GM18511 (cell line): ENCODE results near the gene USP6NL.
"Not testable (repeated sequence)": the region's sequence is repeated elsewhere in the genome, so short reads cannot be mapped to it uniquely, and the experiment has no call there.

Experiments
- ATAC-seq: cut with Tn5 transposase; IDR thresholded peaks from one replicate; pipeline ENCODE4 v1.9.1; 2021; ENCODE audit warnings: mild to moderate bottlenecking, moderate library complexity; ENCODE audit not compliant: unreplicated experiment

The USP6NL gene

GRCh38 chr10:11611248-11612020 is at the start of gene USP6NL:
TSS of gene USP6NL (minus strand) at chr10:11611650. CDS start at chr10:11597634, 14,016 bp downstream.
- ATAC-seq: peak; percentile 59

DNA sequence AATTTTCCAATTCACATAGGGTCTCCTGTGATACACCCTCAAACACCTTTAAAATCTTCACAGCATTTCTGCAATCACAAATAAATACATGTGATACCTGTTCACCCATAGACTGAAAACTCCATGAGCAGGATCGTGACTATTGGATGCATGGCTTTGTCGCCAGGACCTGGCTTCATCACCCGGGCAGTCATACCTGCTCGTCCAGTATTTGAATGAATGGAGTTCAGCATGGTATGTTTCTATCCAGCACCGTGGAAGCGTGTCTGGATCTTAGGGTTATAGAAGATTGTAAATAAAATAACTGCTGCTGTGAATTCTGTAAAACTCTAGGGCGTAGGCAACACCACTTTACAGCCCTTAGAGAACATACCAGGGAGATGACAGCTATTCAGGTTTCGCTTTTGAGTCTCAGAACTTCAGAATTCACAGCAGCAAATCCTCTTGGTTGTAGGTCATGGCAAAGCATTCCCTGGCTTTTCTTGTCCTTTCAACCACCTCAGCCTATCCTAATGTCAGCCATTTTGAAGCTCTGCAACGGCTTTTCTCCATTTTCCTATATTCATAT is 47.4 kb upstream of the USP6NL start:
- ATAC-seq: no peak

GRCh38 chr10:11655836-11656235 is 44.4 kb upstream of the USP6NL start:
- no peak for ATAC-seq

DNA sequence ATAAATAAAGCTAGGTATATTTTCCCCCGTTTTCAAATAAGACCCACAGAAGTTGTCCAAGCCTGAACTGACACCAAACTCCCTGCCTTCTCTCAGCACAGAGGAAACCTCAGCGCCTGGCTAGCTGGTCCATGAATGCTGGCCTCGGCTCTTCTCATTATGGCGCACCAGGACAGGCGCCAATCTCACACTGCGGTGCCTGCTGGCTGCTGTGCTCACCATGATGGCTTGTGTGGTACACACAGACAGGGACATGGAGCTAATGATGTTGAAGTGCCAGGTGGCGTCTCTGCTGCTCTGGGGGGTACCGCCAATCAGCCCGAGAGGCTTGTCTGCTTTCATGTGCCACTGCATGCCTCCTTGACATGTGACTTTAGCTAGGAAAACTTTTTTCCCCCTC is 43.2 kb upstream of the USP6NL start:
- no peak for ATAC-seq

DNA sequence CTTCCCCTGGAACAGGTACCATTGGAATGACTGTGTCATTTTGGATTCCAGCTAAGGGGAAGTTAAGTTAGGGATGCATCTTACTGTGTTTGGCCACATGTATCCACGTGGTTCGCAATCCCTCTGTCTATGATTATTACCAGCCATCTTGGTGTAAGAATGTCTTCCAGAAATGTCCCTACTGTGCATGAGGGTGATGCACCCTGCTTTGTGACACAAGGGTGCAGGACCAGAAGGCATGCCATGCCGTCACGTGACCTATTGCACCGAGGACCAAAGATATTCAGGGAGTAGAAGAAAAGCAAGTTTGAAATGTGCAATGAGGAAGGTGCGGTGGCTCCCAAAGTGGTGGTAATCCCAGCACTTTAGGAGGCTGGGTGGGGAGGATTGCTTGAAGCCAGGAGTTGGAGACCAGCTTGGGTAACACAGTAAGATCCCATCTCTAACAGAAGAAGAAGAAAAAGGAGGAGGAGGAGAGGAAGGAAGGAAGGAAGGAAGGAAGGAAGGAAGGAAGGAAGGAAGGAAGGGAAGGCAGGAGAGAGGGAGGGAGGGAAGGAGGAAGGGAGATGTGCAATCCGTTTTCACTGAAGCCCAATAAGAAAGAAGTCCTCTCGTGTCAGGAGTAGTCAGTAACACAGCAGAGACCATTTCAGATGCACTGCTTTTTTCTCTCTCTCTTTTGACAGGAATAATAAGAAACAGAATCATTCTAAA is 42.5 kb upstream of the USP6NL start:
- no peak for ATAC-seq

DNA sequence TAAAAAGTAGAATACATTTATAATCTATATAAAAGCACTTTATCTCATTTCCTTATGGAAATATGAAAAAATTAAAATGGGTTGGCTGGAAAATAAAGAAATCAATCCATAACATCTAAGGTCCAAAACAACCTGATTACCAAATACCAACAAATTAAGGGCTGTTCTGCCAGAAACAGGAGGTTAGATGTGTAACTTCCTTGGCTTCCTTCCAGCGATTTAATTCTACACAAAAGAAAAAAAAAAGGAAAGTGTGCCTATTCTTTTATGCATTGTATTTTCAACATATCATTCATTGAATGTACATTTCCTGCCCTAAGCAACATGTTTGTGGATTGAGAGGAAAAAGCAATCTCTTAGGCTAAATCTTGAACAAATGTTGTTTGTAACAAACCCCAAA is 36.2 kb upstream of the USP6NL start:
- ATAC-seq: no peak

GRCh38 chr10:11646450-11646849 is 35.0 kb upstream of the USP6NL start:
- peak; percentile 71 for ATAC-seq

DNA sequence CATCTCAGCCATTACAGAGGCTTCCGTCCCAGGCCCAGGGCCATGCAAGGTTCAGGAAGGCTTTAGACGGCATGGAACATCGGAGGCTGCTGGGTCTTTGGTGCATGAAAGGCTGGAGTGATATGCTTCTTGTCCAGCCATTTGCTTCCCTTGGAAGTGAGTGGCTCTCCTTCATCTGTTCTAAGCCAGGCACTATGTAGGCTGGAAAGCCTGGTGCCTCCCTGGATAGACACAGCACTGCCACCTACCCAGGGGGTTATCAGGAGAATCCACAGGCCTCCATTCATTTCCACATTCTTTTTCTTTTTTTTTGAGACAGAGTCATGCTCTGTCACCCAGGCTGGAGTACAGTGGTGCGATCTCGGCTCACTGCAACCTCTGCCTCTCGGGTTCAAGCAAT is 31.6 kb upstream of the USP6NL start:
- no peak for ATAC-seq

- no peak for ATAC-seq
Observed at GRCh38 chr10:11642566-11642965, 31.1 kb upstream of the USP6NL start.

- no peak for ATAC-seq
Observed at GRCh38 chr10:11639849-11640764, 28.7 kb upstream of the USP6NL start.

DNA sequence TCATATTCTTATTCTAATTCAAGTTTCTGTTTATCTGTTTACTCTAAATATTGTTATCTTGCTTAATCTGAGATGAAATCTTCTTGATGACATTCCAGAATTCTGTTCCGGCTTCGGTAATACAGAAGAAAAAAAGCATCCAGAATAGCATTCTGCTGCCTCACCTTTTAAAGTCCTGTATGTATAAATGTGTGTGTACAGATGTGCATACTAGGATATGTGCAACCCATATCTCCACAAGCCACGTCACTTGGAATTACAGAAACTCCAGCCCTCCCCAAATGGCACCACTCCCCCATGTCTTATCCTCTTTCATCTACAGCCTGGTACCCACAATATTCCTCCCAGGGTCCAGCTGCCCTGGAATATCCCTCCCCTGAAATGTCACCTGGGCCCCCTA is 27.9 kb upstream of the USP6NL start:
- no peak for ATAC-seq

DNA sequence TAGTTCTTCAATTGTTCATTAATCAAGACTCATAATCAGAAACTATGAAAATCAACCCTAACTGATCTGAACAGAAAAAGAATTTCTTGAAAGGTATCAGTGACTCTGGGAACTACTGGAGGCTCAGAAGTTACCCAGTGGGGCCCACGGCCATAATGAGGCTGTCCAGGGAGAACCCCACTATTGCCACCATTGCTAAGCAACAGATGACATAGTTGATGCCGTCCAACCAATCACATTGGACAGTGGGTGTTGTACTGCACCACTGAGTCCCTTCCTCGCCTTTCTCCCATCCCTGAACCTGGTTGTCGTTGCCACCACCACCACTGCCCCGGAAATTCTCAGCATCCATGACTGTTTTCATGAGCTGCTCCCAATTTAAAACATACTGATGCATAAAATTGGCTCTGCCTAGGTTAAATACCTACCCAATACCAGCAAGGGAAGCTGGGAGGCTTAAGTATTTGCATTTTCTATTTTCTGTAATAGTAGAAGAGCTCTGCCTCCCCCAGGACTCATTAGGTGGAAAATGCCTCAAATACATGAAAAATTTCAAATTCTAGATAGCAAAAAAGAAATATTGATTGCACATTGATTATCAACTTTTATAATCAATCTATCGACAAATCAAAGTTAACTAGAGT is 26.7 kb upstream of the USP6NL start:
- ATAC-seq: peak; percentile 55

DNA sequence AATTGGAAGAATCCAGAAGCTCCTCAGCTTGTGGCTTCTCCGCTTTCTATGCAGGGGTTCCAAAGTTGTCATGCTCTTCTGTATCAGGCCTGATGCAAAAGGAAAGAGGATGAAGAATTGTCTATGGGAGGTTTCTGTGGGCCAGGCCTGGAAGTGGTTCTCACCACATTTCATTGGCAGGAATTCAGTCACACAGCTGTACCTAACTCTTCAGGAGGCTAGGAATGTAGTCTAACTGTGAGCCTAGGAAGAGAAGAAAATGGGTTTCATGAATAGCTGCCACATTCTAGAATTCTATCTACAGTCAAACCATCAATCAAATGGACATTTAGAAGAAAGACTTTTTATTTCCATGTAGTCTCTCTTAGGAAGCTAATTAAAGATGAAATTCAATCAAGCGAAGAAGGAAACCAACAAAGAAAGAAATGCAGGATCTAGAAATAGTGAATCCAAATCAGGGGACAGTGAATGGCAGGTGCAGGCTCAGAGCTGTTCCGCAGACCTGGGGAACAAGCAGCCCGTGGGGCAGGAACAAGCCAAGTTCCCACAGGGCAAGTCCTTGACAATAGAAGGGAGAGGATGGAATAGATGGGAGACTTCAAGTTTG is 25.4 kb upstream of the USP6NL start:
- no peak for ATAC-seq

DNA sequence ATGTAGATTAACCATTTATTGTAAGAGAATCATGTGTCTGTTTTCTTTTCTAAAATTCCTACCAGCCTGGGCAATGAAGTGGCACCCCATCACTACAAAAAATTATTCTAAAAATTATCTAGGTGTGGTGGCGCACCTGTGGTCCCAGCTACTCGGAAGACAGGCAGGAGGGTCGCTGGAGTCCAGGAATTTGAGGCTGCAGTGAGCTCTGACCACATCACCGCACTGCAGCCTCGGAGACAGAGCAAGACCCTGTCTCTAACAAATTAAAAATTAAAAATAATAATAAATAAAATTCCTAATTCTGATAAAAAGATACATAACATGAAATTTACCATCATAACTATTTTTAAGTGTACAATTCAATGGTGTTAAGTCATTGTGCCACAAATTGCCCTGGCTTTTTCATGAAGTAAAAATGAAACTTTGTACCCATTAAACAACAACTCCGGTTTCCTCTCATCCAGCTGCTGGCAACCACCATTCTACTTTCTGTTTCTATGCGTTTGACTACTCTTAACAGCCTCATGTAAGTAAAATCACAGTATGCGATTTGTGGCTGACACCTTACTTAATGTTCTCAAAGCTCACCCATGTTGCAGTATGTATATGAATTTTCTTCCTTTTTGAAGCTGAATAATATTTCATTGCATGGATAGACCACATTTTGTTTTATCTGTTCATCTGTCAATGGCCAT is 20.6 kb upstream of the USP6NL start:
- peak; percentile 100 for ATAC-seq

GRCh38 chr10:11631291-11631690 is 19.8 kb upstream of the USP6NL start:
- no peak for ATAC-seq

DNA sequence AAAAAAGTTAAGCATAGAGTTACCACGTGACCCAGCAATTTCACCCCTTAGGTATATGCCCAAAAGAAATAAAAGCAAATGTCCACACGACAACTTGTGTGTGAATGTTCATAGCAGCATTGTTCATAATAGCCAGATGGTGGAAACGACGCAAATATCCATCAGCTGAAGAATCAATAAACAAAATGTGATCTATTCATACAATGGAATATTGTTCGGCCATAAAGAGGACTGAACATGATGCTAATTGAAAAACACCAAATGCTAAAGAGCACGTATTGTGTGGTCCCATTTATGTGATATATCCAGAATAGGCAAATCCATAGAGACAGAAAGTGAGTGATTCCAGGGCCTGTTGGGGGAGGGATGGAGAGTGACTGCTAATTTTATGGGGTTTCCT is 18.3 kb upstream of the USP6NL start:
- ATAC-seq: no peak

DNA sequence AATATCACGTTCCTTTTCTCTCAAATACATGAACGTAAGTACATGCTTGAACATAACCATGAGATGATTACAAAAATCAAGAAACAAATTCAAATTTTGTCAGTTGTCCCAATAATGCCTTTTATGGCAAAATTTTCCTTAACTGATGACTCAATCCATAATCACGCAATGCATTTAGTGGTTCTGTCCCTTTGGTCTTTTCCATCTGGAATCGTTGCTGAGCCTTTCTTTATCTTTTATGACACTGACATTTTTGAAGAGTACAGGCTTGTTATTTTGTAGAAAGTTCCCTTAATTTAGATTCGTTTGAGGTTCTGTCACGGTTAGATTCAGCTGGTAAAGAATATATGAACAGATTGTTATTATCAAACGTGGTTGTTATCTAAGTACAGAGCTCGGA is 16.5 kb upstream of the USP6NL start:
- ATAC-seq: not testable (repeated sequence)

DNA sequence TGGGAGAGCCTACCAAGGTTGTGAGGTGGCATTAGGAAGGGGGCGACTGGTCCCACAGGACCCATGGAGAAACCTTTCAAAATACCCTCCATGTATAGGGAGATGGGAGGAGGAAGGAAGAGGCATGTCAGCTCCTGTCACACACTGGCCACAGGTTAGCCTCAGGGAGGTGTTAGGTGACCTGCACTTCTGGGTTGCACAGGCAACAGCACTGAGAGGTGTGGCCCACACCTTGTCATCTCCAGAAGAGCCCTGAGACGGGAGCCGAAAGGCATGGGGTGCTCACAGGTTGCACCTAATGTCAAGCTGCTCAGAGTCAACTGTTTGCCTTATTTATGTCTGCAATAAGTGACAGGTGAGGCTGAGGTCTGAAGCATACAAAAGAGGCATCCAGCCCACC is 14.6 kb upstream of the USP6NL start:
- ATAC-seq: no peak

DNA sequence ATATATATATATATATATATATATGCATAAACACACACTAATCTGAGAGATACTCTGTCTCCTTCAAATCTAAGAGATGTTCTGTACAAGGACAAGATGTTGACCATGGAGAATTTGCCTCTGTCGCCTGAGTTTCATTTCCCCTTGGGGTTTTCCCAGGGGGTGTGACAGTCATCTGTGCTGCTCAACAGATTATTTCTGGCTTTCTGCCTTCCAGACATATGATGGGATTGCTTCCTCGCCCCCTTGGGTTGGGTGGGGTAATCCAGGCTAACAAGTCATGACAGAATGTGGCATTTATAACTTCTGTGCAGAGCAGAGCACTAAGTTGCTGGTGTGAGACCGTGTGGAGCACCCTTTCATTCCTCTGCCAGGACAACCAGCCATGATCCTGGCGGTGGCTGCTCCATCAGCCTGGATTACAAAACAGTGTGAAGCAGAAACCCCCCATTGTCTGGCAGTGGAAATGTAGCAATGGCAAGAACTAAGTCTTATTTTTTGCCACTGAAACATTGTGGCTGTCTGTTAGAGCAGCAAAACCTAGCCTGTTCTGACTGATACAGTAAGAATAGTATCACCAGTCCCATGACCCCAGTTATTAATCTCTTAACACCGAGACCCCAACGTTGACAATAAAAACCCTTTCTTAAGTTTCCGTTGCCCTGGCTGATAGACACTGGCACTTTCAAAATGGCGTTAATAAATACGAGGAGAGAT is 13.7 kb upstream of the USP6NL start:
- ATAC-seq: peak; percentile 90
